Neural cell (in vitro differentiated cells): Measurements from ENCODE around the gene SARNP. TPM values are rescaled to one million over a fixed set of nuclear protein-coding genes. Genes with fewer than 3 reads are reported as not detected.

Experiments used
- H2AFZ ChIP-seq: fragments of 200-600, 300-800 bp; sonication (generic), shearing (Covaris generic); 2 replicates; pipeline ENCODE4 v1.6.0; 2014; ENCODE audit warnings: low read depth, mild to moderate bottlenecking, antibody characterized with exemption, low read length, moderate library complexity
- H3F3A ChIP-seq: fragments of 200-600 bp; shearing (Covaris generic); 2 replicates; pipeline ENCODE4 v1.6.1; 2016; ENCODE audit warnings: mild to moderate bottlenecking, moderate library complexity, mixed read lengths, antibody characterized with exemption, low read length; ENCODE audit not compliant: insufficient read depth, poor library complexity, severe bottlenecking
- H3K27ac ChIP-seq: fragments of 200-600, 300-800 bp; sonication (generic), shearing (Covaris generic); 2 replicates; pipeline ENCODE4 v1.5.1; 2014; ENCODE audit warnings: mild to moderate bottlenecking, low read length, moderate library complexity
- H3K27me3 ChIP-seq: fragments of 300-800, 200-600 bp; sonication (generic), shearing (Covaris generic); 2 replicates; pipeline ENCODE4 v1.6.0; 2014; ENCODE audit warnings: mild to moderate bottlenecking, low read depth, low read length, moderate library complexity; ENCODE audit not compliant: insufficient read depth
- H3K36me3 ChIP-seq: fragments of 300-800, 200-600 bp; sonication (generic), shearing (Covaris generic); 2 replicates; pipeline ENCODE4 v1.5.1; 2014; ENCODE audit warnings: mild to moderate bottlenecking, antibody characterized with exemption, low read length, moderate library complexity; ENCODE audit not compliant: insufficient read depth
- H3K4me2 ChIP-seq: fragments of 300-800, 200-600 bp; sonication (generic), shearing (Covaris generic); 2 replicates; pipeline ENCODE4 v1.6.0; 2014; ENCODE audit warnings: mild to moderate bottlenecking, low read length
- H3K4me3 ChIP-seq: fragments of 300-800, 200-600 bp; sonication (generic), shearing (Covaris generic); 2 replicates; pipeline ENCODE4 v1.5.1; 2014; ENCODE audit warnings: mild to moderate bottlenecking, low read length, moderate library complexity
- H3K79me2 ChIP-seq: fragments of 200-600 bp; shearing (Covaris generic); replicated peaks from 2 replicates; pipeline ENCODE4 v1.6.0; 2014; ENCODE audit warnings: mild to moderate bottlenecking, low read length, moderate library complexity; ENCODE audit not compliant: insufficient read depth
- H3K9ac ChIP-seq: fragments of 300-800, 200-600 bp; sonication (generic), shearing (Covaris generic); 2 replicates; pipeline ENCODE4 v1.6.1; 2016; ENCODE audit warnings: mild to moderate bottlenecking, low read length, mixed read lengths
- H3K9me2 ChIP-seq: fragments of 200-600 bp; shearing (Covaris generic); 2 replicates; pipeline ENCODE4 v1.6.1; 2016; ENCODE audit warnings: mild to moderate bottlenecking, low read length, mixed read lengths; ENCODE audit not compliant: insufficient read depth
- H3K9me3 ChIP-seq: fragments of 200-600, 300-800 bp; sonication (generic), shearing (Covaris generic); 2 replicates; pipeline ENCODE4 v1.6.1; 2016; ENCODE audit warnings: mild to moderate bottlenecking, mixed run types, low read length, moderate library complexity, mixed read lengths
- H4K20me1 ChIP-seq: fragments of 200-600 bp; shearing (Covaris generic); 2 replicates; pipeline ENCODE4 v1.6.1; 2016; ENCODE audit warnings: mild to moderate bottlenecking, mixed run types; ENCODE audit not compliant: insufficient read depth
- EP300 ChIP-seq: fragments of 450-650 bp; conservative IDR thresholded peaks from 2 replicates; pipeline ENCODE4 v1.6.1; 2014; ENCODE audit warnings: antibody characterized with exemption, mild to moderate bottlenecking, moderate library complexity; ENCODE audit not compliant: poor library complexity, severe bottlenecking
- EZH2 ChIP-seq: fragments of 200-600, 300-800 bp; shearing (Covaris generic), sonication (generic); IDR thresholded peaks from 2 replicates; pipeline ENCODE4 v1.6.1; 2014; ENCODE audit warnings: antibody characterized with exemption, low read length, borderline replicate concordance, mild to moderate bottlenecking; ENCODE audit not compliant: insufficient read depth, poor library complexity, severe bottlenecking
- MXI1 ChIP-seq: fragments of 450-650 bp; conservative IDR thresholded peaks from 2 replicates; pipeline ENCODE4 v1.6.1; 2014; ENCODE audit warnings: antibody characterized with exemption, mild to moderate bottlenecking; ENCODE audit not compliant: poor library complexity, severe bottlenecking
- POLR2AphosphoS5 ChIP-seq: IDR thresholded peaks from 2 replicates; pipeline ENCODE4 v1.6.1; 2012
- RAD21 ChIP-seq: fragments of 450-650 bp; conservative IDR thresholded peaks from 2 replicates; pipeline ENCODE4 v1.6.1; 2014; ENCODE audit warnings: antibody characterized with exemption, mild to moderate bottlenecking, moderate library complexity
- SMC3 ChIP-seq: fragments of 450-650 bp; conservative IDR thresholded peaks from 2 replicates; pipeline ENCODE4 v1.6.1; 2014; ENCODE audit warnings: antibody characterized with exemption, mild to moderate bottlenecking, moderate library complexity; ENCODE audit not compliant: poor library complexity
- TAF1 ChIP-seq: IDR thresholded peaks from 2 replicates; pipeline ENCODE4 v1.6.1; 2012; ENCODE audit warnings: low read depth
- polyA plus RNA-seq: library from polyadenylated mRNA; depleted of rRNA; stranded (reverse); fragments of >200 nt; gene quantifications from 2 replicates; pipeline ENCODE4 v1.2.3, GENCODE V29; 2014
- TF ChIP-seq, protein P1 (sequence below): IDR thresholded peaks from 2 replicates; pipeline ENCODE4 v1.6.1; 2012; ENCODE audit warnings: borderline replicate concordance
- TF ChIP-seq, protein P2 (sequence below): fragments of 450-650 bp; IDR thresholded peaks from 2 replicates; pipeline ENCODE4 v1.5.1; 2014; ENCODE audit warnings: antibody characterized with exemption, mild to moderate bottlenecking, moderate library complexity; ENCODE audit not compliant: poor library complexity, severe bottlenecking

SARNP gene
- polyA plus RNA-seq, 1 donor from 2014 or later = 332 TPM

DNA sequence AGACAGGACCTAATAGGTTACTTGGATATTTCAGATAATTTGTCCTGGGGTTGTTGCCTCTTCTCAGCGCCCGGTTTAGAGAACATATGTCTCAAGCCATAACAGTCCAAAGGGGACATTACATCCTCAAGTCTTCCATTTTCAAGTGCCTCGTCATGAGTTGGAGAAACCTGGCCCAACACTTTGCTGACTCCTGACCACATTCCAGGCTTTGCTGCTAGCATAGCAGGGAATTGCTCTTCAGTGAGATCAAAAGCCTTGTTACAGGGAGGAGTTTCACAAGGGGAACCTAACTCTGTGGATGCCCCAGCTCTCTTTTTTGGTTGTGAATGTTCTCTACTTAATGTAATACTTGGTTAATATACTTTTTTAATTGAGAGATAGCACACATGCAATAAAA, 33.4 kb upstream of the SARNP start:
- no peaks in the 10 kb centered on the region for H3K79me2 ChIP-seq
- no peaks in the 10 kb centered on the region for H3K36me3 ChIP-seq
- no peaks in the 10 kb centered on the region for H3K27me3 ChIP-seq
- no peak overlapping the region for H2AFZ ChIP-seq
- TF ChIP-seq POLR2AphosphoS5 = no peak
- TF ChIP-seq RAD21 = no peak
- no peak for TF ChIP-seq EP300
- no peak for TF ChIP-seq TAF1
- no peak for TF ChIP-seq MXI1
- TF ChIP-seq, protein P1, sequence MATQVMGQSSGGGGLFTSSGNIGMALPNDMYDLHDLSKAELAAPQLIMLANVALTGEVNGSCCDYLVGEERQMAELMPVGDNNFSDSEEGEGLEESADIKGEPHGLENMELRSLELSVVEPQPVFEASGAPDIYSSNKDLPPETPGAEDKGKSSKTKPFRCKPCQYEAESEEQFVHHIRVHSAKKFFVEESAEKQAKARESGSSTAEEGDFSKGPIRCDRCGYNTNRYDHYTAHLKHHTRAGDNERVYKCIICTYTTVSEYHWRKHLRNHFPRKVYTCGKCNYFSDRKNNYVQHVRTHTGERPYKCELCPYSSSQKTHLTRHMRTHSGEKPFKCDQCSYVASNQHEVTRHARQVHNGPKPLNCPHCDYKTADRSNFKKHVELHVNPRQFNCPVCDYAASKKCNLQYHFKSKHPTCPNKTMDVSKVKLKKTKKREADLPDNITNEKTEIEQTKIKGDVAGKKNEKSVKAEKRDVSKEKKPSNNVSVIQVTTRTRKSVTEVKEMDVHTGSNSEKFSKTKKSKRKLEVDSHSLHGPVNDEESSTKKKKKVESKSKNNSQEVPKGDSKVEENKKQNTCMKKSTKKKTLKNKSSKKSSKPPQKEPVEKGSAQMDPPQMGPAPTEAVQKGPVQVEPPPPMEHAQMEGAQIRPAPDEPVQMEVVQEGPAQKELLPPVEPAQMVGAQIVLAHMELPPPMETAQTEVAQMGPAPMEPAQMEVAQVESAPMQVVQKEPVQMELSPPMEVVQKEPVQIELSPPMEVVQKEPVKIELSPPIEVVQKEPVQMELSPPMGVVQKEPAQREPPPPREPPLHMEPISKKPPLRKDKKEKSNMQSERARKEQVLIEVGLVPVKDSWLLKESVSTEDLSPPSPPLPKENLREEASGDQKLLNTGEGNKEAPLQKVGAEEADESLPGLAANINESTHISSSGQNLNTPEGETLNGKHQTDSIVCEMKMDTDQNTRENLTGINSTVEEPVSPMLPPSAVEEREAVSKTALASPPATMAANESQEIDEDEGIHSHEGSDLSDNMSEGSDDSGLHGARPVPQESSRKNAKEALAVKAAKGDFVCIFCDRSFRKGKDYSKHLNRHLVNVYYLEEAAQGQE = no peak
- TF ChIP-seq SMC3 = no peak
- TF ChIP-seq EZH2 = no peak
- TF ChIP-seq, protein P2, sequence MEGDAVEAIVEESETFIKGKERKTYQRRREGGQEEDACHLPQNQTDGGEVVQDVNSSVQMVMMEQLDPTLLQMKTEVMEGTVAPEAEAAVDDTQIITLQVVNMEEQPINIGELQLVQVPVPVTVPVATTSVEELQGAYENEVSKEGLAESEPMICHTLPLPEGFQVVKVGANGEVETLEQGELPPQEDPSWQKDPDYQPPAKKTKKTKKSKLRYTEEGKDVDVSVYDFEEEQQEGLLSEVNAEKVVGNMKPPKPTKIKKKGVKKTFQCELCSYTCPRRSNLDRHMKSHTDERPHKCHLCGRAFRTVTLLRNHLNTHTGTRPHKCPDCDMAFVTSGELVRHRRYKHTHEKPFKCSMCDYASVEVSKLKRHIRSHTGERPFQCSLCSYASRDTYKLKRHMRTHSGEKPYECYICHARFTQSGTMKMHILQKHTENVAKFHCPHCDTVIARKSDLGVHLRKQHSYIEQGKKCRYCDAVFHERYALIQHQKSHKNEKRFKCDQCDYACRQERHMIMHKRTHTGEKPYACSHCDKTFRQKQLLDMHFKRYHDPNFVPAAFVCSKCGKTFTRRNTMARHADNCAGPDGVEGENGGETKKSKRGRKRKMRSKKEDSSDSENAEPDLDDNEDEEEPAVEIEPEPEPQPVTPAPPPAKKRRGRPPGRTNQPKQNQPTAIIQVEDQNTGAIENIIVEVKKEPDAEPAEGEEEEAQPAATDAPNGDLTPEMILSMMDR = no peak
- H3K27ac ChIP-seq = no peak overlapping the region
- H4K20me1 ChIP-seq = no peaks in the 10 kb centered on the region
- no peaks in the 10 kb centered on the region for H3K9me2 ChIP-seq
- H3K4me3 ChIP-seq = no peak overlapping the region
- no peaks in the 10 kb centered on the region for H3K9me3 ChIP-seq
- no peak overlapping the region for H3K9ac ChIP-seq
- H3F3A ChIP-seq = no peaks in the 10 kb centered on the region
- no peak overlapping the region for H3K4me2 ChIP-seq

DNA sequence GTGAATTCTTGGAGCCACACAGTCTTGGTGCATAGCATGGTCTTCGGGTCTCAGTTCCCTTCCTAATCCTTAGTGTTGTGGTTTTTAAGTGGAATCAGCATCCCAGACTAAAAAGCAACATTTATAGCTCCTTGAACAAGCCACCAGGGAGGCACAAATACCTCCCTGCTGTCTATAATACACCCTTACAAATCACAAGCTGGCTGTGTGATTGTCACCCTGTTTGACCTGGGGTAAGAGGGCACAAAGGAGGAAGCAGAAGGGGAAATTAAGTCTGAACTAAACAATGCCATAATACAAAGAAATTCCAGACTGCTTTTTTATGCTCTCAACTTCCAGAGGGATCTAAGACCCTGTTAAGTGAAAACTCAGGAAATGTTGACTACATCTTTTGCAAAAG, 32.9 kb upstream of the SARNP start:
- H3K27ac ChIP-seq = no peak overlapping the region
- no peaks in the 10 kb centered on the region for H3K9me2 ChIP-seq
- H3K9ac ChIP-seq = no peak overlapping the region

More for the DNA sequence above, 32.9 kb upstream of the SARNP start:
- no peak overlapping the region for H3K4me3 ChIP-seq
- H2AFZ ChIP-seq = no peak overlapping the region
- no peaks in the 10 kb centered on the region for H3K36me3 ChIP-seq
- no peak for TF ChIP-seq EP300
- TF ChIP-seq EZH2 = no peak
- no peak for TF ChIP-seq SMC3
- TF ChIP-seq TAF1 = no peak
- no peaks in the 10 kb centered on the region for H3K27me3 ChIP-seq
- no peak overlapping the region for H3K4me2 ChIP-seq
- no peaks in the 10 kb centered on the region for H3K79me2 ChIP-seq
- H3F3A ChIP-seq = no peaks in the 10 kb centered on the region
- no peaks in the 10 kb centered on the region for H3K9me3 ChIP-seq
- H4K20me1 ChIP-seq = no peaks in the 10 kb centered on the region
